H1 (cell line): Measurements from ENCODE around the gene TYW5. TPM values are rescaled to one million over a fixed set of nuclear protein-coding genes. Genes with fewer than 3 reads are reported as not detected.
A peak's percentile ranks its signal among the peaks of the same experiment; 100 is the strongest.

Experiments
- CTCF ChIA-PET: fragments of 300-600 bp; sonication (Branson Sonifier 250); formaldehyde crosslinking; loops from one replicate; lab custom pipeline; 2021; ENCODE audit not compliant: partially characterized antibody; lab: Charles Lee
- POLR2A ChIA-PET: fragments of 300-600 bp; sonication (Branson Sonifier 250); formaldehyde crosslinking; loops from one replicate; lab custom pipeline; 2021; ENCODE audit warnings: inconsistent platforms; ENCODE audit not compliant: partially characterized antibody; lab: Charles Lee
- DNase-seq, 2 experiments: peaks; one replicate each; pipeline versions ENCODE4 v3.0.0 to v3.0.0-alpha.2; 2010 to 2022; ENCODE audit warnings: low spot score in 2 of 2, low read depth in 1 of 2, mixed read lengths in 1 of 2
- FAIRE-seq: peaks from 2 replicates; lab custom pipeline; 2011; peaks lifted over from hg19 to GRCh38; lab: Jason Lieb, UNC
- H2AFZ ChIP-seq: 2 replicates; pipeline ENCODE4 v1.8.1; 2012; ENCODE audit warnings: low read length, inconsistent platforms
- H2AK5ac ChIP-seq: 2 replicates; pipeline ENCODE4 v1.6.1; 2013; ENCODE audit warnings: low read depth, low read length
- H2BK120ac ChIP-seq: replicated peaks from 2 replicates; pipeline ENCODE3; 2013; ENCODE audit warnings: low read depth, low read length, inconsistent platforms
- H2BK12ac ChIP-seq: 2 replicates; pipeline ENCODE4 v1.6.1; 2013; ENCODE audit warnings: low read depth, low read length
- H2BK15ac ChIP-seq: 2 replicates; pipeline ENCODE4 v1.6.1; 2013; ENCODE audit warnings: low read length
- H2BK20ac ChIP-seq: 2 replicates; pipeline ENCODE4 v1.6.1; 2013; ENCODE audit warnings: low read length
- H2BK5ac ChIP-seq: 2 replicates; pipeline ENCODE4 v1.6.1; 2013; ENCODE audit warnings: low read depth, low read length
- H3K14ac ChIP-seq: 2 replicates; pipeline ENCODE4 v1.6.1; 2013; ENCODE audit warnings: inconsistent platforms; ENCODE audit not compliant: insufficient read length
- H3K18ac ChIP-seq: 2 replicates; pipeline ENCODE4 v1.6.1; 2013; ENCODE audit warnings: low read length; ENCODE audit errors: extremely low read depth
- H3K23ac ChIP-seq: 2 replicates; pipeline ENCODE4 v1.6.1; 2013; ENCODE audit warnings: inconsistent platforms; ENCODE audit not compliant: insufficient read length
- H3K23me2 ChIP-seq: 2 replicates; pipeline ENCODE4 v1.6.1; 2013; ENCODE audit warnings: low read depth, low read length
- H3K27ac ChIP-seq: 2 replicates; pipeline ENCODE4 v1.6.1; 2011; ENCODE audit warnings: low read depth, low read length, inconsistent platforms
- H3K27me3 ChIP-seq, 4 experiments: replicated peaks in 1 of 4; 1 replicate in 1 of 4; 2 replicates in 3 of 4; pipeline versions ENCODE4 v1.6.1 to v1.8.1; 2011 to 2013; ENCODE audit warnings: low read length in 3 of 4, mild to moderate bottlenecking in 3 of 4, inconsistent platforms in 2 of 4, mixed read lengths in 2 of 4, moderate library complexity in 1 of 4; ENCODE audit not compliant: control insufficient read depth in 3 of 4, insufficient read depth in 3 of 4; ENCODE audit errors: extremely low read depth in 1 of 4
- H3K36me3 ChIP-seq, 4 experiments: 2 replicates each; pipeline versions ENCODE4 v1.6.1 to v1.8.1; 2011 to 2013; ENCODE audit warnings: mild to moderate bottlenecking in 4 of 4, low read length in 3 of 4, moderate library complexity in 2 of 4, control low read depth in 1 of 4, inconsistent platforms in 1 of 4; ENCODE audit not compliant: insufficient read depth in 4 of 4, control insufficient read depth in 2 of 4
- H3K4ac ChIP-seq: replicated peaks from 2 replicates; pipeline ENCODE3; 2013; ENCODE audit warnings: low read length, low read depth, mixed read lengths, inconsistent platforms; ENCODE audit not compliant: insufficient read length
- H3K4me1 ChIP-seq, 4 experiments: replicated peaks in 1 of 4; 1 replicate in 1 of 4; 2 replicates in 3 of 4; pipeline versions ENCODE4 v1.6.1 to v1.8.1; 2011 to 2013; ENCODE audit warnings: low read length in 3 of 4, inconsistent platforms in 2 of 4, mixed read lengths in 1 of 4; ENCODE audit not compliant: insufficient read depth in 4 of 4, control insufficient read depth in 3 of 4
- H3K4me2 ChIP-seq, 2 experiments: 2 replicates each; pipeline versions ENCODE4 v1.6.1 to v1.8.1; 2011 to 2013; ENCODE audit warnings: low read depth in 2 of 2, low read length in 2 of 2, control low read depth in 1 of 2, inconsistent platforms in 1 of 2, mild to moderate bottlenecking in 1 of 2; ENCODE audit not compliant: insufficient read depth in 1 of 2
- H3K4me3 ChIP-seq, 4 experiments: fragments of 200-600, 300-600 bp in 1 of 4; sonication (generic), shearing (Covaris generic), sonication (Bioruptor Twin) in 1 of 4; 2 replicates each; pipeline versions ENCODE4 v1.5.1 to v1.8.1; 2011 to 2016; ENCODE audit warnings: low read length in 4 of 4, low read depth in 3 of 4, control low read depth in 2 of 4, inconsistent platforms in 2 of 4, mild to moderate bottlenecking in 2 of 4, mixed read lengths in 1 of 4, moderate library complexity in 1 of 4; ENCODE audit not compliant: insufficient read depth in 2 of 4; ENCODE audit errors: extremely low read depth in 1 of 4
- H3K56ac ChIP-seq: replicated peaks from 2 replicates; pipeline ENCODE3; 2013; ENCODE audit warnings: low read depth, mild to moderate bottlenecking, mixed read lengths, low read length, inconsistent platforms; ENCODE audit not compliant: insufficient read length
- H3K79me1 ChIP-seq: 2 replicates; pipeline ENCODE4 v1.6.1; 2013; ENCODE audit warnings: low read depth, low read length, control low read depth
- H3K79me2 ChIP-seq, 2 experiments: 2 replicates each; pipeline versions ENCODE4 v1.6.1 to v1.8.1; 2012 to 2013; ENCODE audit warnings: low read length in 2 of 2, mild to moderate bottlenecking in 2 of 2, inconsistent platforms in 1 of 2; ENCODE audit not compliant: insufficient read depth in 2 of 2, control insufficient read depth in 1 of 2
- H3K9ac ChIP-seq, 4 experiments: replicated peaks in 1 of 4; 1 replicate in 1 of 4; 2 replicates in 3 of 4; pipeline versions ENCODE4 v1.6.1 to v1.8.1; 2011 to 2013; ENCODE audit warnings: low read depth in 3 of 4, low read length in 3 of 4, control low read depth in 2 of 4, mild to moderate bottlenecking in 2 of 4, moderate library complexity in 2 of 4, inconsistent platforms in 1 of 4; ENCODE audit errors: extremely low read depth in 1 of 4
- H3K9me3 ChIP-seq, 2 experiments: 2 replicates each; pipeline versions ENCODE4 v1.6.1 to v1.8.1; 2012 to 2013; ENCODE audit warnings: mild to moderate bottlenecking in 2 of 2, moderate library complexity in 2 of 2, control low read depth in 1 of 2, inconsistent platforms in 1 of 2, low read depth in 1 of 2, low read length in 1 of 2, mixed read lengths in 1 of 2; ENCODE audit not compliant: insufficient read depth in 2 of 2
- H4K20me1 ChIP-seq, 2 experiments: replicated peaks in 1 of 2; 2 replicates each; pipeline versions ENCODE3 to v1.8.1; 2011 to 2013; ENCODE audit warnings: inconsistent platforms in 2 of 2, low read length in 2 of 2, mild to moderate bottlenecking in 1 of 2; ENCODE audit not compliant: insufficient read depth in 2 of 2, control insufficient read depth in 1 of 2
- H4K5ac ChIP-seq: 2 replicates; pipeline ENCODE4 v1.6.1; 2013; ENCODE audit warnings: low read length, low read depth, mixed read lengths, inconsistent platforms; ENCODE audit not compliant: insufficient read length
- H4K8ac ChIP-seq: 2 replicates; pipeline ENCODE4 v1.8.0; 2013; ENCODE audit warnings: mild to moderate bottlenecking, moderate library complexity, low read length, inconsistent platforms; ENCODE audit not compliant: insufficient read depth; ENCODE audit errors: extremely low read depth
- H4K91ac ChIP-seq: replicated peaks from 2 replicates; pipeline ENCODE3; 2013; ENCODE audit warnings: low read length, mixed read lengths, inconsistent platforms; ENCODE audit not compliant: insufficient read length
- ASH2L ChIP-seq: fragments of 200-600, 300-600 bp; sonication (generic); IDR thresholded peaks from one replicate; pipeline ENCODE4 v1.7.1; 2017; ENCODE audit warnings: low read length
- CEBPB ChIP-seq: IDR thresholded peaks from 2 replicates; pipeline ENCODE4 v1.6.1; 2012; ENCODE audit warnings: low read depth, low read length
- CHD2 ChIP-seq: IDR thresholded peaks from 2 replicates; pipeline ENCODE4 v1.6.1; 2012; ENCODE audit warnings: low read length, improper control_type of control experiment
- EGR1 ChIP-seq: IDR thresholded peaks from 2 replicates; pipeline ENCODE4 v1.6.1; 2011; ENCODE audit warnings: low read depth, low read length, borderline replicate concordance
- KDM4A ChIP-seq: IDR thresholded peaks from one replicate; pipeline ENCODE4 v1.7.1; 2012; ENCODE audit warnings: low read depth, mild to moderate bottlenecking, moderate library complexity, low read length, inconsistent platforms; ENCODE audit not compliant: severe bottlenecking
- NRF1 ChIP-seq: IDR thresholded peaks from 2 replicates; pipeline ENCODE4 v1.6.1; 2011; ENCODE audit warnings: mild to moderate bottlenecking, low read depth, low read length, improper control_type of control experiment
- POLR2A ChIP-seq, 2 experiments: IDR thresholded peaks; 1 replicate in 1 of 2; 2 replicates in 1 of 2; pipeline ENCODE4 v1.6.1; 2011; ENCODE audit warnings: low read depth in 2 of 2, low read length in 2 of 2, mild to moderate bottlenecking in 2 of 2; ENCODE audit errors: control extremely low read depth in 1 of 2
- POLR2AphosphoS5 ChIP-seq: IDR thresholded peaks from 2 replicates; pipeline ENCODE4 v1.6.1; 2011; ENCODE audit warnings: low read depth, low read length
- SIN3A ChIP-seq, 2 experiments: IDR thresholded peaks in 1 of 2; conservative IDR thresholded peaks in 1 of 2; 2 replicates each; pipeline ENCODE4 v1.6.1; 2011 to 2012; ENCODE audit warnings: low read length in 2 of 2, improper control_type of control experiment in 1 of 2, low read depth in 1 of 2, mild to moderate bottlenecking in 1 of 2
- TAF1 ChIP-seq: IDR thresholded peaks from 2 replicates; pipeline ENCODE4 v1.6.1; 2011; ENCODE audit warnings: mild to moderate bottlenecking, low read depth, low read length
- TBP ChIP-seq: IDR thresholded peaks from 2 replicates; pipeline ENCODE4 v1.6.1; 2011; ENCODE audit warnings: low read depth, low read length, improper control_type of control experiment
- TEAD4 ChIP-seq: IDR thresholded peaks from 2 replicates; pipeline ENCODE4 v1.6.1; 2012; ENCODE audit warnings: low read depth, low read length, inconsistent platforms, mixed read lengths
- WGBS, 2 experiments: shearing (Covaris generic) in 1 of 2; methylation state at CpG; one replicate each; pipeline versions ENCODE4 v1.1.6 to v1.1.7; 2013 to 2015; ENCODE audit warnings: low lambda C conversion rate in 2 of 2, mixed read lengths in 2 of 2, inconsistent platforms in 1 of 2, low coverage in 1 of 2, missing lambda C conversion rate in 1 of 2; ENCODE audit not compliant: insufficient replicate concordance in 2 of 2, insufficient coverage in 1 of 2, insufficient read length in 1 of 2; ENCODE audit errors: extremely low coverage in 1 of 2, missing lambda C conversion rate in 1 of 2; 5-methylcytosine and 5-hydroxymethylcytosine counted together
- polyA plus RNA-seq, 7 experiments: library from polyadenylated mRNA; depleted of rRNA in 3 of 7; stranded (reverse) in 5 of 7; unstranded in 2 of 7; fragments of >200 nt in 5 of 7; fragments of 200-250 nt in 2 of 7; gene quantifications; 1 replicate in 5 of 7; 2 replicates in 1 of 7; 4 replicates in 1 of 7; pipeline versions ENCODE4 v1.2.1 to v1.2.3, GENCODE V29; 2011 to 2013; ENCODE audit warnings: missing spikeins in 2 of 7, mixed read lengths in 2 of 7
- total RNA-seq: library from RNA; stranded (reverse); fragmentation: NEBNext Ultra II Directional; extraction: Animal tissue kit (Norgen Biotek cat#: 25700); gene quantifications from 2 replicates; pipeline ENCODE4 v1.2.1, GENCODE V29; 2021

The TYW5 gene
- total and polyA plus RNA-seq, 2 of the 8 experiments (the other 6 are each of a cell fraction or from before 2014, with no cell fraction given) = 5.4 to 11.3 TPM

GRCh38 chr2:199911052-199911876 lies 44.0 kb downstream of the TYW5 start, which contains the start of gene C2orf69:
TSS of gene C2orf69 (plus strand) at chr2:199911293. CDS start at chr2:199911439, 146 bp downstream.
- Histone ChIP-seq H2BK120ac (no peak within 1 kb of the TSS), H2BK15ac (no peak within 1 kb of the TSS), H3K9me3 (peaks cover 4% of the 10 kb centered on the region in 2 experiments), H3K79me1 (no peaks in the 10 kb centered on the region), H2AFZ (peak within 1 kb of the TSS; percentile 98), H3K23ac (no peak within 1 kb of the TSS), H2BK20ac (no peak within 1 kb of the TSS), H3K14ac (no peak within 1 kb of the TSS), H3K4me3 (peak within 1 kb of the TSS; percentile 88 to 97 (median 92)), H3K23me2 (no peaks in the 10 kb centered on the region; the same call in none of the 2 replicates), H3K56ac (peak within 1 kb of the TSS; percentile 89), H3K36me3 (peaks cover 0 to 22% (median 8%) of the 10 kb centered on the region in 4 experiments; a peak in 4 of 8 replicates), H3K27me3 (no peaks in the 10 kb centered on the region), H2BK12ac (peak within 1 kb of the TSS; percentile 85), H3K4me1 (peaks cover 0 to 3% (median 0%) of the 10 kb centered on the region in 4 experiments; a peak in 2 of 7 replicates), H4K91ac (peak within 1 kb of the TSS; percentile 63), H3K9ac (peak within 1 kb of the TSS; percentile 91 to 94 (median 93)), H4K8ac (peak within 1 kb of the TSS; percentile 98), H3K79me2 (peaks cover 32 to 45% of the 10 kb centered on the region in 2 experiments), H3K18ac (peak within 1 kb of the TSS; percentile 91), H2BK5ac (peak within 1 kb of the TSS; percentile 91), H3K27ac (peak within 1 kb of the TSS; percentile 94), H2AK5ac (peak within 1 kb of the TSS; percentile 16; the same call in 1 of the 2 replicates), H3K4me2 (peak within 1 kb of the TSS; percentile 81 to 89), H4K20me1 (peaks cover 1% of the 10 kb centered on the region in 2 experiments), H3K4ac (peak within 1 kb of the TSS; percentile 6), H4K5ac (peak within 1 kb of the TSS; percentile 90)
- FAIRE-seq (peak; percentile 91), DNase-seq (peak; percentile 99)
- 1% methylated on average over 76 of the region's 85 CpGs; no CpG with 5 or more reads in 1 of the 2 experiments for WGBS, 2 experiments
- POLR2A ChIA-PET = interaction anchor here (0.6 to 2.7 kb wide), 13 partner anchors 9 to 622 kb away, joined by 3 to 14 read pairs (median 5); no protein-coding TSS in a partner anchor
- CTCF ChIA-PET = interaction anchor here (0.7 to 1.6 kb wide), 4 partner anchors 28 to 440 kb away, joined by 3 read pairs; no protein-coding TSS in a partner anchor
- peak; percentile 30; the same call in 1 of the 2 replicates for TF ChIP-seq CHD2
- TF ChIP-seq EGR1 = no peak
- TF ChIP-seq TEAD4 = no peak
- peak; percentile 73 for TF ChIP-seq TAF1
- peak; percentile 56 for TF ChIP-seq NRF1
- peak; percentile 79 for TF ChIP-seq TBP
- no peak for TF ChIP-seq CEBPB
- peak; percentile 81 to 88 for TF ChIP-seq POLR2A (IDR thresholded peaks at IDR 0.05; ENCODE audit: control extremely low read depth in 1 of 2, low read depth in 2 of 2, low read length in 2 of 2)
- TF ChIP-seq KDM4A = peak; percentile 37
- 0 out of 4 replicates have a peak, but pooled peaks of 1 of the 2 experiments have one; percentile 35 for TF ChIP-seq SIN3A (conservative IDR thresholded peaks at IDR 0.05 in 1 of 2, IDR thresholded peaks at IDR 0.05 in 1 of 2; ENCODE audit: low read depth in 1 of 2, low read length in 2 of 2)
- TF ChIP-seq ASH2L = peak; percentile 99
- TF ChIP-seq POLR2AphosphoS5 = peak; percentile 73
